Measurements from ENCODE around the gene PPP2R2C. TPM values are rescaled to one million over a fixed set of nuclear protein-coding genes. Genes with fewer than 3 reads are reported as not detected.

PPP2R2C gene
- total RNA-seq, 1 experiment from 2014 or later = 26.7 TPM

GRCh38 chr4:6282314-6282771 is 190.1 kb downstream of the PPP2R2C start:
- in situ Hi-C loops (cut with HindIII; ENCODE audit: low pct_unique_long_range_greater_than_20kb, low sequenced_read_pairs) = no loop called here
- intact Hi-C loops (cut with micrococcal nuclease; ENCODE audit: unreplicated experiment) = no loop called here
- BruUV-seq (replicated peaks) = no TSS peak
- Histone ChIP-seq H3K4me1 (ENCODE audit: control insufficient read depth, insufficient read depth, low read length) (no peaks in the 10 kb centered on the region), H3K36me3 (ENCODE audit: control insufficient read depth, insufficient read depth, low read length) (no peaks in the 10 kb centered on the region), H3K9me3 (ENCODE audit: control insufficient read depth, insufficient read depth, low read depth, low read length) (no peaks in the 10 kb centered on the region), H3K4me3 (ENCODE audit: low read depth in 2 of 2, low read length in 2 of 2) (no peak overlapping the region), H3K27me3 (ENCODE audit: control insufficient read depth, insufficient read depth, low read length) (no peaks in the 10 kb centered on the region), H3K27ac (ENCODE audit: low read length) (no peak overlapping the region)
- DNase-seq (ENCODE audit: low read depth, low spot score) (no peak), ATAC-seq (no peak)
- no peak for TF ChIP-seq REST (IDR thresholded peaks at IDR 0.05; ENCODE audit: insufficient read depth in 1 of 2, low read depth in 2 of 2, low read length in 1 of 2)
- TF ChIP-seq TCF7L2 (IDR thresholded peaks at IDR 0.05; ENCODE audit: low read depth, low read length) = no peak
- TF ChIP-seq POLR2AphosphoS5 (IDR thresholded peaks at IDR 0.05; ENCODE audit: low read depth, low read length) = no peak
- no peak for TF ChIP-seq SIN3A (IDR thresholded peaks at IDR 0.05; ENCODE audit: borderline replicate concordance, insufficient read depth, low read depth, low read length)
- TF ChIP-seq, protein P1, sequence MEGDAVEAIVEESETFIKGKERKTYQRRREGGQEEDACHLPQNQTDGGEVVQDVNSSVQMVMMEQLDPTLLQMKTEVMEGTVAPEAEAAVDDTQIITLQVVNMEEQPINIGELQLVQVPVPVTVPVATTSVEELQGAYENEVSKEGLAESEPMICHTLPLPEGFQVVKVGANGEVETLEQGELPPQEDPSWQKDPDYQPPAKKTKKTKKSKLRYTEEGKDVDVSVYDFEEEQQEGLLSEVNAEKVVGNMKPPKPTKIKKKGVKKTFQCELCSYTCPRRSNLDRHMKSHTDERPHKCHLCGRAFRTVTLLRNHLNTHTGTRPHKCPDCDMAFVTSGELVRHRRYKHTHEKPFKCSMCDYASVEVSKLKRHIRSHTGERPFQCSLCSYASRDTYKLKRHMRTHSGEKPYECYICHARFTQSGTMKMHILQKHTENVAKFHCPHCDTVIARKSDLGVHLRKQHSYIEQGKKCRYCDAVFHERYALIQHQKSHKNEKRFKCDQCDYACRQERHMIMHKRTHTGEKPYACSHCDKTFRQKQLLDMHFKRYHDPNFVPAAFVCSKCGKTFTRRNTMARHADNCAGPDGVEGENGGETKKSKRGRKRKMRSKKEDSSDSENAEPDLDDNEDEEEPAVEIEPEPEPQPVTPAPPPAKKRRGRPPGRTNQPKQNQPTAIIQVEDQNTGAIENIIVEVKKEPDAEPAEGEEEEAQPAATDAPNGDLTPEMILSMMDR (IDR thresholded peaks at IDR 0.05) = no peak
- ChIA-PET CTCF (interaction anchor here (0.8 kb wide), 1 partner anchor 1473 kb away, joined by 3 read pairs; no protein-coding TSS in a partner anchor), POLR2A (no interaction called here)

DNA sequence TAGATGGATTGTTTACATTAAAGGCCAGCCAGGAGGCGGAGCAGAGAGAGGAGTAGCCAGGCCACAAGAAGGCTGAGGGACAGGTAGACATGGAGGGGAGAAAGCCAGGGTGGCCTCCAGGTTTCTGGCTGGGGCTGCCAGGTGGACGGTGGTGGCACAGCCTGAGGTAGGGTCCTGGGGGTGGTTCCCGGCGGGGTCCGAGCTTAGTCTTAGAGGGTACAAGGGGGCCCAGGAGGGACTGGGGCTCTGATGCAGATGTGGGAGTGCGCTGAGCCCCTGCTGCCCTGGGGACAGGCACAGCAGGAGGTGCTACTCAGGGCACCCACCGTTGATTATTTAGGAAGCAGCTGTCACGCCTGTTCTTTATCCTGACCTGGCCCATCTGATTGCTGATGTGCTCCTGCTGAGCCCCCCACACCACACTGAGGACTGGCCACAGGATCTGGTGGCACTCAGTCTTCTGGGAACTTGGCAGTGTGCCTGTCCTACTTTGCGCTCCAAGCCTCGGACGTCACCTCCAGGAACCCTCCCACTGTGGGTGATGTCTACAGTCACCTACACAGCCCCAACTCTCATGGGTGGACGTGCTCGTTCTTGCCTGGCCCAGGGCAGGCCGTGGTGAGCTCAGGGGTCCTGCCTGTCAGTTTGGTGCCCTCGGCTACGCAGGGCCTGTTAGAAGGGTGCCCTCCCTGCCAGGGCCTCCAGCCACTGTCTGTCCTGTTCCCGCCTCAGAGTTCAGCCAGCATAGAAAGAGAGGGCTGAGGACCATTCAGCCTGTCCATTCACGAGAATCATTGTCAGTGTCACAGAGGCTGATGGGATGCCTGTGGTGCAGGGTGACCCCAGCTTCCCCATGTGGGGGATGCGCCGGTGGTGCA is 190.7 kb downstream of the PPP2R2C start:
- no peak for TF ChIP-seq REST (IDR thresholded peaks at IDR 0.05; ENCODE audit: insufficient read depth in 1 of 2, low read depth in 2 of 2, low read length in 1 of 2)
- no peak for TF ChIP-seq TCF7L2 (IDR thresholded peaks at IDR 0.05; ENCODE audit: low read depth, low read length)
- CTCF ChIA-PET = interaction anchor here (0.8 kb wide), 1 partner anchor 1473 kb away, joined by 3 read pairs; no protein-coding TSS in a partner anchor
- Histone ChIP-seq H3K36me3 (ENCODE audit: control insufficient read depth, insufficient read depth, low read length) (no peaks in the 10 kb centered on the region), H3K27ac (ENCODE audit: low read length) (no peak overlapping the region), H3K9me3 (ENCODE audit: control insufficient read depth, insufficient read depth, low read depth, low read length) (no peaks in the 10 kb centered on the region), H3K27me3 (ENCODE audit: control insufficient read depth, insufficient read depth, low read length) (no peaks in the 10 kb centered on the region), H3K4me1 (ENCODE audit: control insufficient read depth, insufficient read depth, low read length) (no peaks in the 10 kb centered on the region), H3K4me3 (ENCODE audit: low read depth in 2 of 2, low read length in 2 of 2) (no peak overlapping the region)
- no TSS peak for BruUV-seq (replicated peaks)
- POLR2A ChIA-PET = no interaction called here
- DNase-seq (ENCODE audit: low read depth, low spot score) (no peak), ATAC-seq (no peak)
- in situ Hi-C loops (cut with HindIII; ENCODE audit: low pct_unique_long_range_greater_than_20kb, low sequenced_read_pairs) = no loop called here
- intact Hi-C loops (cut with micrococcal nuclease; ENCODE audit: unreplicated experiment) = no loop called here
